DMS53 treated with DMSO at 0.1 percent for 48 hours (cell line): ENCODE measurements around the gene GAPDHS.

ENCODE experiments used
- DNase-seq: peaks from one replicate; lab custom pipeline; 2025; ENCODE audit not compliant: unreplicated experiment; lab: John Stamatoyannopoulos, UW

GAPDHS gene

GRCh38 chr19:35509861-35510625 is 23.2 kb upstream of the GAPDHS start:
- DNase-seq: peak; percentile 55

DNA sequence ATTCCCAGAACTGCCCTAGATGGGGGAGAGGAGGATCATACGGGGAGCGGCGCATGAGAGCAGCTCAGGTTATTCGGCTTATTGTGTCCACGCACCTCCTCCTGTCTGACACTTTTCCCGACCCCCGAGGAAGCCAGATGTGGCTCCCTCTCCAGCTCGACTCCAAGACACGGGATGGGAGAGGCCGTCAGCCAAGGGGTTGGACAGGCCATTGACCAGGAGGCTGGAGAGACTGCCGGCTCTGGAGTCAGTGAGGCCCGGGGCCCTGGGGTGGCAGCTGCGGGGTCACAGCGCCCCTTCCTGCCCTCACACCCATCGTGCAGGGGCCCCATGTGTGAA is 22.7 kb upstream of the GAPDHS start:
- no peak for DNase-seq

DNA sequence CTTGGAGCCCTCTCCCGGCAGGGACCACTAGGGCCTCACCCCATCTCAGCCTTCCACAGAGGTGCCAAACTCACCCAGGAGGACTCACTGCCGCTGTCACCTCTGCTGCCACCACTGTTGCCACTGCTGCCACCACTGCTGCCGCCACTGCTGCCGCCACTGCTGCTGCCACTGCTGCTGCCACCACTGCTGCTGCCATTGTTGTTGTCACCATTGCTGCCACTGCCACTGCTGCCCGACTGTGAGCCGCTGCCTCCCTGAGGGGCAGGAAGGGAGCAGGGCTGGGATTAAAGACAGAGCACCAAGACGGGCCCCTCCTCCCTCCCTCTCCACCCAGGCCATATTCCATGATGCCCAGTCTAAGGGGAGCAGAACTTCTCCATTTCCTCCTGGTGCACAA is 21.9 kb upstream of the GAPDHS start:
- no peak for DNase-seq

GRCh38 chr19:35512831-35513627 is 20.2 kb upstream of the GAPDHS start:
- DNase-seq: no peak

GRCh38 chr19:35513628-35514281 is 19.5 kb upstream of the GAPDHS start, which contains the start of gene DMKN:
Gene DMKN (minus strand): TSS chr19:35513649. CDS start chr19:35513475, 174 bp downstream.
- no peak for DNase-seq

DNA sequence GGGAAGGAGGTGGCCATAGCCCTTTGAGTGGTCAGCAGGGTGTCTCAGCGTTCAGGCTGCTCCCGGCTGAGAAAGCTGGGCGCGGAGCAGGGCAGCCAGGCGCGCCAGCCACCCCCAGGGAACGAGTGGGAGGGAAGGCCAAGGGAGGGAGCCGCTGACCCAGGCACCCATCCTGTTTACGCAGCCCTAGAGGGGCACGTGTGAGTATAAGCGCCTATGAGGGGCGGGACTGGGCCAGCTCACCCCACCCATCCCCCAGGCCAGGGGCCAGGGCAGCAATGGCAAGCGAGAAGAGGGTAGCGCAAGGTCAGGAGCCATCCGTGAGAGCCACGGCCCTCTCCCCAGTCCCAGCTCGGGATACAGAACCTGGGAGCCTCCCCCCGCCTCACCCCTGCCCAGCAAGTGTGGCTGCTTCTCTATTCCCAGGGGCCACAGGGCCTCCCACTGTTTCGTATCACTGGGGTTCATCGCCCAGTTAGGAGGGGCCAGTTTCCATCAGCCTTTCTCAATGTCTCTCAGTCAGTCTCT is 18.9 kb upstream of the GAPDHS start:
- DNase-seq: no peak

DNA sequence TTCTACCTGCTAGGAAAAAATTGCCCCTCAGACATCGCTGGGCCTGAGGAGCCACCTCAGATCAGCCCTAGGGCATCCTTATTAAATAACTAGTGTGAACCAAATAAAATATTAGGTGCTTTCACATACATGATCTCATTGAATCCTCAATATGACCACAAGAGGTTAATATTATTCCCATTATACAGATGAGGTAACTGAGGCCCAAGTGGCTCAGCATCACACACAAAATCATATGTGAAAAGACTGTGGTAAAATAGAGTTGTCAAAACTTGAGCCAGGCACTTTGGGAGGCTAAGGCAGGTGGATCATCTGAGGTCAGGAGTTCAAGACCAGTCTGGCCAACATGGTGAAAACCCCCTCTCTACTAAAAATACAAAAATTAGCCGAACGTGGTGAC is 16.9 kb upstream of the GAPDHS start:
- DNase-seq: no peak

GRCh38 chr19:35517342-35517741 is 15.9 kb upstream of the GAPDHS start:
- no peak for DNase-seq

GRCh38 chr19:35518313-35518712 is 14.9 kb upstream of the GAPDHS start:
- no peak for DNase-seq

- no peak for DNase-seq
Measured at GRCh38 chr19:35519291-35519690, 14.0 kb upstream of the GAPDHS start.

DNA sequence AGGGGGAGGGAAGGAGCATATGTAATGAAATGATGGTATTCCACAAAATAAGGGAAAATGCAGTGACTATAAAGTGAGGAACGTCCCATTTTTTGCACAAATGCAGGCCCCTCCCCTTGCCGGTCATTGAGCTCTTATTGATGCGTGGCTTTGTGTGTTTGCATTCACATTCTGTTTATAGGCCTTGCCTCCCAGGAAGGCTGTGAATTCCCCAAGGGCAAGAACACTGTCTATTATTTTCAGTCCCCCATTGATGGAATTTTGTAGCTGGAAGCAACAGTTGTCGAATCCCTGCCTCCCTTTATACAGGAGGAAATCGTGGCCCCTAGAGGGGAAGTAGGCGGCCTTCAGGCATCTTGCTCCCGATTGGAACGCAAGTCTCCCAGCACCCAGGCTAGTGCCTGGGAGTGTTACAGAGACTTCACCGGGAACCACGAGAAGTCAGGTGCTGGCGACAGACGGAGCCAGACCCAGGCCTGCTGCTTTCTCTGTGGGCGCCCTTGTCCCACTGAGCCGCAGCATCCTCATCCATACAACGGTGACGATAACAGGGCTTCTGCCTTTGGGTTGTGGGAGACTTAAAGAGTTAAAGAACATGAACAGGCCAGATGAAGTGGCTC is 12.0 kb upstream of the GAPDHS start:
- no peak for DNase-seq

DNA sequence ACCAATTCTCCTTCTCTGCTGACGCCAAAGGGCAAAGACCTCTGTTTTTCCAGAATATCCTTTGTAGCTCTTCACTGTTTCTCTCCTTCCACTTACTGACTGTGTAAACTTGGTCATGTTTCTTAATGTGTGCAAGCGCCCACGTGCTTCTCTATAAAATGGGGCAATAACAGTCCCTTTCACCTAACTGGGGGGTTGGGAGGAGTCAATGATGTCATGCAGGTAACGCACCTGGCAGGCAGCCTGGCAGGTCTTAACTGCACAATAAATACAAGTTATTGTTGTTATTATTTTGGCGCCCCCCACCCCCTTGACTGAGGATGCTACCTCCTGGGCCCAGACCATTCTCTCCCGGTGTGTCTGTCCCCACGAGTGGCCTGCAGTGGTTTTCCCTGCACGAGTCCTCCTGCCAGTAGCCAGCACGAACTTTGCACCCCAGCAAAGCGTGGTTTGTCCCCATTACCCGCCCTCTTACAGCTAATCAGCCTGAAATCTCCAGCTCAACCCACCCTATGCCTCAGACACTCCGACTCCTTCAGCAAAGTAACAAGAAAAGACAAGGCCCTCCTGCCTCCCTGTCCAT is 10.4 kb upstream of the GAPDHS start:
- no peak for DNase-seq

DNA sequence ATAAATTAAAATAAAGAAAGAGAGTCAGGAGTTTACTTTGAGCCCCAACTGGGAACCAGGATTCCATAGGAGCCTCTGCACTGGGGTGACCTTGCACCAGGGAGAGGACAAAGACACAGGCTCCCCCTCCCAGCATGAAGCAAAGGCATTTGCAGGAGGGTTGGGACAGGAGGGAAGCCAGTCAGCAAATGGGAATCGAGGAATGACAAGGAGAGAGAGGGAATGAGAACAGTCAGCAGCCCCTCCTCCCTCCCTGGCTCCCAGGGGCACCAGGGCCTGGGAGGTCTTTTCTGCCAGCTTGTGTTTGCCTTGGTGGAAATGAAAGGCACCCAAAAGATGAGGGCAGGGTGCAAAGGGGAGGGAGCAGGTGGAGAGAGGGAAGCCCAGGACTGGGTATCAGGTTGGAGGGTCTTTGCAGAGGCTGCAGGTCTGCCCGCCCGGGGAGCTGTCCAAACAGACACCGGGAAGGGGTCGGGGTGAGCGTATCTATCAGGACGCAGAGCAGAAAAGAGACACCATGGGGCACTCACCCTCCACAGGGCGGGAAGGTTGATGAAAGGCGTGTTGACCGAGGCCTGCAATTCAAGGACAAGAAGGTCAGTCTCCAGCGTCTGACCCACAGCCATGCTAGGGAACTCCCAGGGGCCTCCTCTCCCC is 8.9 kb upstream of the GAPDHS start:
- DNase-seq: no peak

DNA sequence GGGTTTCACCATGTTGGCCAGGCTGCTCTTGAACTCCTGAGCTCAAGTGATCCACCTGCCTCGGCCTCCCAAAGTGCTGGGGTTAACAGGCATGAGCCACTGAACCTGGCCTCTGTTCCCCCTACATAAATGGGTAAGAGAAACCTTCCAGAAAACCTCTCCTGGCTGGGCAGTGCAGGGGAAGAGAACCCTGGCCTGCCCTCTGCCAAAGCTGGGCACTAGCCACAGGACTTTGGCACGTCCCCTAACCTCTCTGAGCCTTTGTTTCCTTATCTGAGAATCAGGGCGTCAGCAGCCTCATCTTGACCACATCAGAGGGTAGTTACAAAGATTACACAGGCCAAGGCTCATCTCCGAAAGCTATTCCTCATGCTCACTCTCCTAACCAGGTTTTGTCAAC is 7.4 kb upstream of the GAPDHS start:
- DNase-seq: no peak

GRCh38 chr19:35528218-35529038 is 4.8 kb upstream of the GAPDHS start, which contains the start of gene SBSN:
Gene SBSN (minus strand): TSS chr19:35528311. CDS start chr19:35528281, 30 bp downstream.
- no peak for DNase-seq

DNA sequence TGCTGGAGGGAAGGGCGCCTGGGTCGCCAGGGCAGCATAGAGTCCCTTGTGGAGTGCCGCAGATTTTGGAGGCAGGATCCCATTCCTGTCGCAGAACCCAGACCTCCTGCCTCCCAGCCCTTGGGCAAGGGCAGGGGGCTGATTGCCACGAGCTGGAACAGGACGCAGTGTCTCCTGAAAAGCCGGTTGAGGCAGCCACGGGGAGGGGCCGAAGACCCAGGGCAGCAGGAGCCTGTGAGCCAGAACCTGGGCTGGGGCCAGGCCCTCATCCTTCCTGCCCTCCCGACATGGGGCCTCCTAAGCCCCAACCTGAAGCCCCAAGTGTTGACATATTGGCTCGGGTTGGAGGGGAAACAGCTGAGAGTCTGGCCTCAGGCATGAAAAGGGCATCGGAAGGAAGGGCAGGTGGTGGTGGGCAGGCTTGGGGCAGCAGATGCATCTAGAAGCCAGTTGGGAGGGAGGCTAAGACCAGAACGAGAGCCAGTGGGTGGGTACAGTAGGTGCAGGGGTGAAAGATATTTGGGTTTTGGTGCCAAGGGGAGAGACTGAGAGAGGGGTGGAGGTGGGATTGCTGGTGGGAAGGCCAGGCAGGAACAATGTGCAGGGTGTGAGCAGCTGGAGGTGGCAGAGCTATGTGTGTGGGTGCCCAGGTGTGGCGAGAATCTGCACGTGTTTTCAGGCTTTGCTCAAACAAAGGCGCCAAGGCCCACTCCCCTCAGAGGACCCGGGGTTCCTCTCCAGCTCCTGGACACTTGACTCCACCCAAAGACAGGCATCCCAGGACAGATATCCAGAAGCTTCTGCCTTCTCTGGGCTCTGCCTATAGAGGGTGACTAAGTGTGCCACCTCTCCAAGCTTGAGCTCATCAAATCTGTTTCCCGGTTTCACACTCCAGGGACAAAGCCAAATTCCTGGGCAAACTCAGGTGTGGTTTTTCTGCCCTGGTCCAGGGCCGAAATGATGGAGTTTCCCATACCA is 3.7 kb upstream of the GAPDHS start:
- no peak for DNase-seq

DNA sequence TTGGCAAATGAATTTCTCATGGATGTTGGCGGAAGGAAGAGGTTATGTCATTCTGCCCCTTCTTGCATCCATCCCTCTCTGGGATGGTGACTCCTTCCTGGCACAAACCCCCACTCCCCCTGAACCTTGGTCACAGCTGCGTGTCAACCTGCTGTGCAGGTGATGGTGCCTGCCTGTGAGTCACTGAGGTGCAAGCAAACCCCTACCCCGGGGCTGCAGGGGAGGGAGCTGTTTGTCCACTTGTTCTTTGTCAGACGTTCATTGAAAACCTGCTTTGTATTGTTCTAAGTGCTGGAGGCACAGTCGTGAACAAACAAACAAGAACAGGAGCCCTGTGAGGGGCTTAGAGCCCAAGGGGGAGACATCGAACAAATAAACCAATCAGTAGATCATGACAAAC is 2.0 kb upstream of the GAPDHS start:
- no peak for DNase-seq

DNA sequence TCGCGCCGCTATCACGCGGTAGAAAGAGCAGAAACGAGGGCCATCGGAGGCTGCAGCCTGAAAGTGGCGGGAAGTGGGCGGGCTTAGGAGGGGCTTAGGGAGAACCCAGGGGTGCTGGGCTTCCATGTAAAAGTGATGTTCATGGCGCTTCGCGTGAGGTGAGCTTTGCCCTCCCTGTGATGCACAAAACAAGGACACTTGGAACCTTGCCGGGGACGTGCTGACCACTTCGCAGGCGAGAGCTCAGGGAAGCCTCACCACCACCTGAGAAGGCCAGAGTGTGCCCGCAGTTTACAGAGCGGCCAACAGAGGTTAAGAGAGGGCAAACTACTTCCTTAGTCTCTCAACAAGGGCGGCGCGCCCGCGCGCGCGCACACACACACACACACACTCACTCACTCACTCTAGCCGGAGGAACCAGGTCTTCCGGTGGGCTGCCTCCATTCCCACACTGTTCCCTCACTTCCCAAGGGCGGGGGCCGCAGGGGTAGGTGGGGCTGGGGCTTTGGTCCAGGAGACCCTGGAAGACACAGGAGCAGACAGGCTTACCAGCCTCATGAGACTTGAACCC is 651 bp downstream of the GAPDHS start:
- DNase-seq: no peak
